A673 (cell line): Measurements from ENCODE around the gene LTB4R2. TPM values are rescaled to one million over a fixed set of nuclear protein-coding genes. Genes with fewer than 3 reads are reported as not detected.

Experiments used
- BruUV-seq: library from RNA; stranded (reverse); fragments of 400-500 nt; replicated peaks from 2 replicates; lab custom pipeline; 2021; lab: Mats Ljungman, UMichigan
- CTCF ChIA-PET: fragments of 300-600 bp; sonication (Branson Sonifier 250); formaldehyde crosslinking; loops from one replicate; lab custom pipeline; 2022; ENCODE audit warnings: antibody characterized with exemption; lab: Charles Lee
- POLR2A ChIA-PET: fragments of 300-600 bp; sonication (Branson Sonifier 250); formaldehyde crosslinking; loops from one replicate; lab custom pipeline; 2022; ENCODE audit warnings: antibody characterized with exemption; ENCODE audit not compliant: low non-redundant PET; lab: Charles Lee
- DNase-seq: peaks from one replicate; pipeline ENCODE4 v3.0.0-alpha.2; 2015; ENCODE audit warnings: low spot score
- H3K27ac ChIP-seq: fragments of 200-600 bp; sonication (generic); 2 replicates; pipeline ENCODE4 v1.5.1; 2016; ENCODE audit warnings: mixed run types, low read depth, mild to moderate bottlenecking, mixed read lengths, antibody characterized with exemption, low read length; ENCODE audit not compliant: poor library complexity, severe bottlenecking
- H3K27me3 ChIP-seq: fragments of 200-600 bp; sonication (generic); replicated peaks from 2 replicates; pipeline ENCODE4 v1.6.1; 2017; ENCODE audit warnings: mixed run types, low read depth, mild to moderate bottlenecking, mixed read lengths, antibody characterized with exemption, low read length; ENCODE audit not compliant: insufficient read depth, poor library complexity
- H3K36me3 ChIP-seq: fragments of 200-600 bp; sonication (generic); 2 replicates; pipeline ENCODE4 v1.6.1; 2016; ENCODE audit warnings: mixed run types, mild to moderate bottlenecking, mixed read lengths, antibody characterized with exemption, low read length; ENCODE audit not compliant: insufficient read depth, poor library complexity, severe bottlenecking
- H3K4me1 ChIP-seq: fragments of 200-600 bp; sonication (generic); 2 replicates; pipeline ENCODE4 v1.6.1; 2017; ENCODE audit warnings: mixed run types, mild to moderate bottlenecking, mixed read lengths, antibody characterized with exemption, low read length; ENCODE audit not compliant: insufficient read depth, poor library complexity, severe bottlenecking
- H3K4me3 ChIP-seq: fragments of 200-600 bp; sonication (generic); 2 replicates; pipeline ENCODE4 v1.5.1; 2016; ENCODE audit warnings: low read depth, mixed run types, mild to moderate bottlenecking, mixed read lengths, low read length; ENCODE audit not compliant: poor library complexity, severe bottlenecking
- H3K9me3 ChIP-seq: fragments of 200-600 bp; sonication (generic); 2 replicates; pipeline ENCODE4 v1.6.1; 2016; ENCODE audit warnings: mixed run types, low read depth, mild to moderate bottlenecking, mixed read lengths, antibody characterized with exemption, low read length; ENCODE audit not compliant: poor library complexity, severe bottlenecking
- CTCF ChIP-seq: fragments of 300-800, 200-600 bp; sonication (generic); conservative IDR thresholded peaks from 2 replicates; pipeline ENCODE4 v1.5.1; 2017; ENCODE audit warnings: low read depth, mild to moderate bottlenecking, antibody characterized with exemption, low read length, moderate library complexity, mixed read lengths
- EZH2 ChIP-seq: fragments of 200-600 bp; sonication (generic); IDR thresholded peaks from 2 replicates; pipeline ENCODE4 v1.6.1; 2017; ENCODE audit warnings: borderline replicate concordance, low read depth, mild to moderate bottlenecking, mixed read lengths, antibody characterized with exemption, low read length; ENCODE audit not compliant: poor library complexity, severe bottlenecking
- intact Hi-C: fragments of 100-400 bp; cut with micrococcal nuclease; formaldehyde crosslinking; loops from one replicate; pipeline ENCODE4 v1.10.0; 2022; ENCODE audit not compliant: unreplicated experiment
- total RNA-seq: library from RNA; stranded (reverse); gene quantifications from 2 replicates; pipeline ENCODE4 v1.2.3, GENCODE V29; 2021

LTB4R2 gene
- total RNA-seq, 1 experiment from 2014 or later = 7.6 TPM

DNA sequence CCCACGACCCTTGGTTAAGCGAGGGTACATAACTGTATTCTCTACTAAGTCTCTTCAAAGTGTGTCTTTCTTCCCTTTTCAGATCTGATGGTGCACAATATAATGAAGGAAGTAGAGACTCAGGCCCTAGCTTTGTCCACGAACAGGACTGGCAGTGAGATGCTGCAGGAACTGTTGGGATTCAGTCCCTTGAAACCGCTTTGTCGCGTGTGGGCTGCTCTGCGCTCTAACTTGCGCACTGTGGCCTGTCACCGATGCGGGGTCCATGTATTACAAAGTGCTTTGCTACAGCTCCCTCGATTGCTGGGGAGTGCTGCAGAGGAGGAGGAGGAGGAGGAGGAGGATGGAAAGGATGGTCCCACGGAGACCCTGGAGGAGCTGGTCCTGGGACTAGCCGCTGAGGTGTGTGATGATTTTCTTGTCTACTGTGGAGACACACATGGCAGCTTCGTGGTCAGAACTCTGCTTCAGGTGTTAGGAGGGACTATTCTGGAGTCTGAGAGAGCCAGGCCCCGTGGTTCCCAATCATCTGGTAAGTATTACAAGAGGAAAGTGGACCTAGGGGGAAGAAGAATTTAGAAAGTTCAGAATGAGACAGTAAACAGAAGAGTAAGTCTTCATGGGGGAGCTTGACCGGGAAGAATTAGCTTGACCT, 9.5 kb upstream of the LTB4R2 start:
- ChIA-PET CTCF (interaction anchor here (0.8 to 1.7 kb wide), 2 partner anchors 8 to 17 kb away, joined by 3 to 7 read pairs; no protein-coding TSS in a partner anchor), POLR2A (interaction anchor here (0.5 to 1.1 kb wide), 3 partner anchors 9 to 314 kb away, joined by 4 read pairs; partner anchors contain the start of gene LTB4R2)
- Histone ChIP-seq H3K9me3 (no peaks in the 10 kb centered on the region), H3K27ac (peak overlapping the region; percentile 82), H3K27me3 (no peaks in the 10 kb centered on the region), H3K4me3 (peak overlapping the region; percentile 92), H3K36me3 (peaks cover 38% of the 10 kb centered on the region), H3K4me1 (no peaks in the 10 kb centered on the region)
- TF ChIP-seq CTCF (no peak), EZH2 (no peak)
- intact Hi-C loops = no loop called here
- DNase-seq = no peak
- BruUV-seq = no TSS peak

DNA sequence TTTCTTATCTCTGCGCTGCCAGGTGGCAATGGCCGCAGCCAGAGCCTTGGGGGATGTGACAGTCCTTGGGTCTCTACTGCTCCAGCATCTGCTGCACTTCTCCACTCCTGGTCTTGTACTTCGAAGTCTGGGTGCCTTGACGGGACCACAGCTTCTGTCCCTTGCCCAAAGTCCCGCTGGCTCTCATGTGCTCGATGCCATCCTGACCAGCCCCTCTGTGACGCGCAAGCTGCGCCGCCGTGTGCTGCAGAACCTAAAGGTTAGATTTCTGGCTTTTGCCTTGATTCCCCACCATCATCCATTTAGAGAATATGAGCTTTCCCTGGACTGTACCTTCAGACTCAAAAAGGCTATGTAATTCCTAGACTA, 5.9 kb upstream of the LTB4R2 start:
- Histone ChIP-seq H3K27me3 (no peaks in the 10 kb centered on the region), H3K27ac (no peak overlapping the region), H3K9me3 (no peaks in the 10 kb centered on the region), H3K4me3 (no peak overlapping the region), H3K36me3 (peaks cover 46% of the 10 kb centered on the region), H3K4me1 (no peaks in the 10 kb centered on the region)
- ChIA-PET POLR2A (no interaction called here), CTCF (no interaction called here)
- no peak for DNase-seq
- intact Hi-C loops = no loop called here
- no TSS peak for BruUV-seq
- TF ChIP-seq CTCF (no peak), EZH2 (no peak)

GRCh38 chr14:24307156-24307574, 2.8 kb upstream of the LTB4R2 start:
- Histone ChIP-seq H3K4me1 (peaks cover 13% of the 10 kb centered on the region), H3K9me3 (no peaks in the 10 kb centered on the region), H3K27me3 (no peaks in the 10 kb centered on the region), H3K36me3 (peaks cover 40% of the 10 kb centered on the region), H3K4me3 (no peak overlapping the region), H3K27ac (no peak overlapping the region)
- no peak for TF ChIP-seq EZH2
- TF ChIP-seq CTCF = no peak
- ChIA-PET CTCF (interaction anchor here (0.7 to 3.3 kb wide), 5 partner anchors 10 to 786 kb away, joined by 4 to 21 read pairs (median 10); partner anchors contain the start of gene TINF2), POLR2A (no interaction called here)
- no TSS peak for BruUV-seq
- intact Hi-C loops = no loop called here
- no peak for DNase-seq
